ENCODE results near the gene MAP3K21. TPM values are rescaled to one million over a fixed set of nuclear protein-coding genes. Genes with fewer than 3 reads are reported as not detected.

MAP3K21 gene
- total RNA-seq, 1 donor from 2014 or later = 2.6 TPM

DNA sequence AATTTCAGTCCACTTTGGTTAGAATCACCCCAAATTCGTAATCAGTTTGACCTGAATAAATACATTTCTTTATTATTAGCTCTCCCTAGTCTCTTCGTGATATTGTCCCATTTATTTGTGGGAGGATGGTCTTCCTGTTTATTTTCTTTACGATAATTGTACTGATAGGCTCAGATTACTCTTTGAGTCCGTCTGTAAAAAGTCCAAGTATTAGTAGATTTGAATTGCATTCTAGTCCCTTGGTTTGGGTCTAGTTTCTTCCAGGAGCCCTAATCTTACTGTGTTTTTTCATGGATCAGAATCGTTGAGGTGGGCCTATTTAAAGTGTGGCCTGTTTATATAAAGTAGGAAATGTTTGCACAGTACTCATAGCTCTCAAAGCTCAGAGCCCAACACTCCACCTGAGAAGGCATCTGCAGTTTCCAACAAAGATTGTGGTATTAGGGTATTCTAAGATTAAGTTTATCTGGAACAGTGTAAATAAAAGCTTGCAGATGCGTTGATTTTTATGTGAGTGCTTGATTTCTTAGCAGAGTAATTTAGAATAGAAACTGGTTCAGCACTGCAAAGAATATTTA, 33.1 kb downstream of the MAP3K21 start:
- ATAC-seq = no peak

GRCh38 chr1:233361876-233362275, 34.4 kb downstream of the MAP3K21 start:
- ATAC-seq = no peak

- ATAC-seq = no peak
Observed at GRCh38 chr1:233362743-233363142, 35.2 kb downstream of the MAP3K21 start.

DNA sequence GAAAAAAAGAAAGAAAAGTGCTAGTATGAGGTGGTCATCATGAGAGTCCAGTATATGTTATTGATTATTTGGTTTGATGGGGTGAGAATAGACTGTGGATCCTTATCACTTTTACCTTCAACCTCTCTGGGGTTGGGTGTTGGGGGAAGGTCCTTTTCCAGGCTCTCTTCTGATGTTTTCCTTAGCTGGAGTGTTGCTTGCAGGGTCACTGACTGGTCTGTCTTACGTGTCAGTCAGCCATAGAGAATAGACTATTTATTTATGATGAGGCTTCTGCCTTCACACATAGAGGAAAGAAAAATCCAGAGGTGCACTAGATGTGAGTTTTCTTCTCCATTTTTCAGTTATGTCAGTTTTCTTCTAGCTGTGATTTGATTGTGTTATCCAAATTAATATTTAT, 36.5 kb downstream of the MAP3K21 start:
- no peak for ATAC-seq

DNA sequence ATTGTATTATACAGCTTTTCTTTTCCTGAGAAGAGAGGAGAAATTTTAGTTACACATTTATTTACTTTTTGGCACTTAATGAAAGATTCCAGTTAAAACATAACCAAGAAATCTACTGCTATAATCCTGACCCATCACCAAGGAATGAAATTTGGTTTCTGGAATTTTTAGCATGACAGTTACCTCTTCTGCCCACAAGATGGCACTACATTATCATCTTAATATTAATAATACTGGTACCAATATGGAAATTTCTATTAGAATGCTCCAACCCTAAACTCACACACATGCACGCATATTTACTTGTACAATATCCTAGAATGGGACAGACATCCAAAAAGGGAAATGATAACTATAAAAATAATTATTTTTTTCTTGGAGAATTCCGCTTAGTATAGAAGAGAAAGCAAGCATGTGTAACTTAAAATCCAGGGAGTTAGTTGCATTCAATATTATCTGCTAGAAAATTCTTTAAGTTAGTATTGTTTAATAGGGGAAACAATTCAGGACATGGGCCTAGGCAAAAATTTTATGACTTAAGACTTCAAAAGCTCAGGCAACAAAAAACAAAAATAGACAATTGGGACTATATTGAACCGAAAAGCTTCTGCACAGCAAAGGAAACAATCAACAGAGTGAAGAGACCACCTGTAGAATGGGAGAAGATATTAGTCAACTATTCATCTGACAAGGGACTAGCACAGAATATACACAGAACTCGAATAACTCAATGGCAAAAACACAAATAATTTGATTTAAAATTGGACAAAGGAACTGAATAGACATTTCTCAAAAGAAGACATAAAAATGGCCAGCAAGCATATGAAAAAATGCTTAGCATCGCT, 37.4 kb downstream of the MAP3K21 start:
- ATAC-seq = no peak

DNA sequence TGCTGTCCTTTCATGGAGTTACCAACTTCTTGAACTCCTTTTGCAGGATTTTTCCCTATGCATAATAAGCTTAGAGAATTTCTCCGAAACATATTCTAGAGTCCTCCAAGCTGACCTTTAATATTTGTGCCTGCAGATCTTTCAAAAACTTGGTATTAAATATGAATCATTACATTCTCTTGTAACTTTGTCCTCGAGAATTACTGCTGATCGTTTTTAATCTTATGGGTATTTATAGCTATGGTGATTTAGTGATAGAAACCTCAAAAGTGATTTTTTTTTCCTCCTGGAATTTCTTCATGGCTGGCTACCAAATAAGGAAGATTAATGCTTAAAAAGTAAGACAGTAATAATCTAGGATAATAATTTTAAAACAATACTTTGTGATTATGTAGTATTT, 39.1 kb downstream of the MAP3K21 start:
- ATAC-seq = no peak

DNA sequence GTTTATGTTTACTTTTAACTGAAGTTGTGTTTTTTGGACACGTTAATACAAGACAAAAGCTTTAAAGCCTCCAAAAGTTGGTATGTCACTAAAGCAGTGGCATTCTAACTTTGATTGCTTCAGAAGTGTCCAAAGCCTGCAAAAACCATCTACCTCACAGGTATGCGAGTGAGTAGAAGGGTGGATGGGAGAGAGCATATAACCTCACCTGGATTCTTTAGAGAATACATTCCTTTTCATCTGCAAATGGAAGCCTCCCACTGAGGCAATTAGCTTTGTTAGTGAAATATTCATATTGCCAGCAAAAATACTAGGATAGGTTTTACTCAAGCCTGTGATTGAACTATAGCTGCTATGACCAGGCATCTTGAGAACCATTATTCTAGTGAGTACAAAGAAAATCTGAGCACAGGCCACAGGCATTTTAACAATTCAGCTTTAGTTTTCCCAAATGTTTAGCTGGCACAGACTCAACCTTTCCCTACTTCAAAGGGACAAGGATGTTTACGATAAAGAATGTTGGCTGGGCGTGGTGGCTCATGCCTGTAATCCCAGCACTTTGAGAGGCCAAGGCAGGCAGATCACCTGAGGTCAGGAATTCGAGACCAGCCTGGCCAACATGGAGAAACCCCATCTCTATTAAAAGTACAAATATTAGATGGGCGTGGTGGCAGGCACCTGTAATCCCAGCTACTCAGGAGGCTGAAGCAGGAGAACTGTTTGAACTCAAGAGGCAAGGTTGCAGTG, 39.7 kb downstream of the MAP3K21 start:
- no peak for ATAC-seq

DNA sequence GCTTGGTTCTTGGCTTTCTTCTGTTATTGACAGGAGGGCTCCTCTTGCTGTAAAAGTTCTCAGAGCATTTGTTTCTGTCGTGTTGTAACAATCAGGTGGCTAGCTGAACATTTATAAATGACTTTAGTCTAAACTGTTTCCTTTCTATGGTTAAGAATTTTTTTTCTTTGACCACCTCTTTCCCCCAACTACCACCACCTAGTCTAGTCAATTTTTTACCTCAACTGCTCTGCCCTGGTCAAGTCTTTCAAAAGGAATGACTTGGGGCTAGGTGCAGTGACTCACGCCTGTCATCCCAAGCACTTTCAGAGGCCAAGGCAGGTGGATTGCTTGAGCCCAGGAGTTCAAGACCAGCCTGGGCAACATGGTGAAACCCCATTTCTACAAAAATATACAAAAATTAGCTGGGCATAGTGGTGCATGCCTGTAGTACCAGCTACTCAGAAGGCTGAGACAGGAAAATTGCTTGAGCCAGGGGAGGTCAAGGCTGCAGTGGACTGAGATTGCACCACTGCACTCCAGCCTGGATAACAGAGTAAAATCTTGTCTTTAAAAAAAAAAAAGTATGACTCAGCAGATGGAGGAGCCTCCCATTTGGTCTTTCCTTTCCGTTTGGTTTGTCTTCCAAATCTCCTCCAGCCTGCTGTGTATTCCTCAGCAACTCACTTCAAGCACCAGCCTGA, 40.7 kb downstream of the MAP3K21 start:
- ATAC-seq = no peak

GRCh38 chr1:233368789-233369130, 41.2 kb downstream of the MAP3K21 start:
- no peak for ATAC-seq

- ATAC-seq = no peak
Observed at GRCh38 chr1:233372218-233373120, 44.9 kb downstream of the MAP3K21 start.

GRCh38 chr1:233373226-233373625, 45.7 kb downstream of the MAP3K21 start:
- ATAC-seq = no peak

- ATAC-seq = no peak
Observed at GRCh38 chr1:233375653-233376052, 48.1 kb downstream of the MAP3K21 start.

DNA sequence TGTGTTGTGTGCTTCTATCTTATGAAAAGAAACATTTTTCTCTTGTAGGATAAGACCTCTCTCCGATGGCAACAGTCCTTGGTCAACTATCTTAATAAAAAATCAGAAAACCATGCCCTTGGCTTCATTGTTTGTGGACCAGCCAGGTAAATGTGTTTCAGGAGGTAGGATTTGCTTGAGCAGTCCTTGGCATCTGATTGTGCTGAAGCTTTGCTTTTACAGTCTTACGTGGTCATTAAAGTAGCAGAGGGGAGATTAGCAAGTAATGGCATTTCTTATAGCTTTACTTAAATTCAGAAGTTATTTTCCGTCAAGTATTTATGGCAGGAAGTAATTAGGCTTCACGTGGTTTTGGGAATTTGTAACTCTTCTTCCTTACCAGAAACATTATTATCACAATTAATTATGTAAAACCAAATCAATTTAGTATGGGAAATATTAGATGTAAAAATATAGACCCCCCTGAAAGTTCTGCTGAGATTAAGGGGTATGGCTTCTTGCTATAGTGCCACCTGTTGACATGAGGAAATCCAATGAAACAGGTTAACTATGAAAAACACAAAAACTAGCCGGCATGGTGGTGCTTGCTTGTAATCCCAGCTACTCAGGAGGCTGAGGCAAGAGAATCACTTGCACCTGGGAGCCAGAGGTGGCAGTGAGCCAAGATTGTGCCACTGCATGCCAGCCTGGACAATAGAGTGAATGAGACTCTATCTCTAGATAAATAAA, 49.0 kb downstream of the MAP3K21 start:
- ATAC-seq = no peak

DNA sequence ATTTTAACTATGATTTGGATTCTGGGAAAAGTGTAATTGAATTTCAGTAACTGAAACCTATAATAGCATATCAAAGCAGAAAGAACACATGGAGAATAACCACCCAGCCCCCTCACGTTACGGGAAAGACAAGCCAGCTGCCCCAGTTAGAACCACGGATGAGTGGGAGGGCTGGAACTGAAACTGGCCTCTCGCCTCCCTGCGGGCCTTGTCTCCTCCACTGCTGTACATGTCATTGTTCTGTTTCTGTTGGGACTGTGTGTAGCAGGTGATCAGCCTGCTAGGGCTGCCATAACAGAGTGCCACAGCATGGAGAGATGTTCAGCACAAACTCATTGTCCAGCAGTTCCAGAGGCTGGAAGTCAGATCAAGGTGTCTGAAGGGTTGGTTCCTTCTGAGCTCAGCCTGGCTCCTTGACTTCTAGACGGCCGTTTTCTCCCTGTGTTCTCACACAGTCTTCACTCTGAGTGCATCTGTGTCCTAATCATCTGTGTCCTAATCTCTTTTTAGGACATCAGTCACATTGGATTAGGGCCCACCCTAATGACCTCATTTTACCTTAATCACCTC, 52.4 kb downstream of the MAP3K21 start:
- ATAC-seq = no peak

- ATAC-seq = no peak
Observed at GRCh38 chr1:233381806-233382205, 54.3 kb downstream of the MAP3K21 start.

DNA sequence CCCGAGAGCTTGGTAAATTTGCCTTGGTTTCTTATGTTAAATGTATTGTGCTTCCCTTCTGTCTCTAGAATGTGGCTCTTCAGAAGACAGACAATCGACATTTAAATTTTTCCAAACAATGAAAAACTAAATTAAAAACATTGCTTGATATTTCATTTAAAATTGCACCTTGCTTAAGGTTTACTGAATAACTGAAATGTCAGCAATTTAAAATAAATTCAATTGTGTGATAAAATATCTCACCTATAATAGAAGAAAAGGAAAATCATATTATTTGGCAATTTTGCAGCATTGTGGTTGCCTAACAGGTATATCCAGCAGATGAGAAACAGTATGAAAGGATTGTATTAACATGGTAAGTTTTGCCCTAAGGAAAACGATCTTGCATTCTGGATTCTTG, 56.5 kb downstream of the MAP3K21 start:
- ATAC-seq = no peak

DNA sequence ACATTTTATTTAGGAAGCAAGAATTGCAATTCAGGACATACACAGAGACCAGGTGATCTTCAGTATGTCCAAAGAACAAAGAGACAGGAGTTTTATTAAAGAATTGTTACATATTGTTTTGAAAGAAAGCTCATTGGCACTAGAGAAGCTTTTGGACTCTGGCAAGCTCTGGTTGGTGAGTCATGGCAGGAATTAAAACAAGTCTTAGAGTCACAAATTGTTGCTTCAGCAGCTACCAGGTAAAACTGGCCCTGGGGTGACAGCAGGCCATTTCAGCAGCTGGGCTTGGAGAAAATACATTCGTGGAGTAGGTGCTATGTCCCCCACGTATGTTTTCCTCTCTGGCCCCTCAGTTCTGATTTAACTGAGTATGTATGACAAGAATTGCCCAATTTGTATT, 58.8 kb downstream of the MAP3K21 start:
- ATAC-seq = peak; percentile 63

DNA sequence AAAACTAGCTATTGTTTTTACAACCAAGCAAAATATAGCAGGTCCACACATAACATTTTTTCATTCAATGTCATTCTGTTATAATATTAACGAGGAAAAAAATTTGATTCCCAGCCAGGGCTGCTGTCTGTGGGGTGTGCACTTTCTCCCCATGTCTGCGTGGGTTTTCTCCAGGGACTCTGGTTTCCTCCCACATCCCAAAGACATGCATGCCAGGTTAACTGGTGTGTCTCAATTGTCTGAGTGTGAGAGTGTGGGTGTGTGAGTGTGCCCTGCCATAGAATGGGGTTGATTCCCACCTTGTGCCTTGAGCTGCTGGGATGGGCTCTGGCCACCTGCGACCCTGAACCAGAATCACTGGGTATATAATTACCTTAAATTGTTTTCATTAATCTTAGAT, 60.1 kb downstream of the MAP3K21 start:
- no peak for ATAC-seq

- no peak for ATAC-seq
Observed at GRCh38 chr1:233389169-233389568, 61.6 kb downstream of the MAP3K21 start.

GRCh38 chr1:233389893-233390292, 62.4 kb downstream of the MAP3K21 start:
- no peak for ATAC-seq

All from esophagus mucosa (tissue), 1 donor.